ENCODE measurements around the gene TGFA.
"Not testable (repeated sequence)": the region's sequence is repeated elsewhere in the genome, so short reads cannot be mapped to it uniquely, and the experiment has no call there.

TGFA gene

GRCh38 chr2:70494293-70494886, 59.2 kb downstream of the TGFA start:
- no peak for DNase-seq

DNA sequence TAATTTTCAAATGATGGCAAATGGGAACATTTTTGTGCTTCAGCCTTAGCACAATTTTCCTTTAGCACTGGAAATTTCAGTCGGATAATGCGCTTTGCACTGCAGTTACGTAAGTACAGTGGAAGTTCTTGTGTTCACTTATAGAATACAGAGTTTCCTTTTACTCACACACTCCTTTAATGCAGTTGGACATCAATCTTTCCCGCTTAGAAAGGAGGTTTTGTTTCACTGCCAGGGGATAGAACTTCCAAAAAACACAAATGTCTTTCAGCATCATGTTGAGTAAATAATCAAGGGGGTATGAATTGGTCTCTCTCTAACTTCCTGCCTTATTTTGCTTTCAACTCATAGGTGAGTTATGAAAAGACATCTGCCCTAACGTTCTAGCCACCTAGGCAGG, 63.2 kb downstream of the TGFA start:
- DNase-seq = no peak

GRCh38 chr2:70489165-70489564, 64.5 kb downstream of the TGFA start:
- no peak for DNase-seq

GRCh38 chr2:70484086-70484485, 69.5 kb downstream of the TGFA start:
- no peak for DNase-seq

- DNase-seq = no peak
Measured at GRCh38 chr2:70482401-70482800, 71.2 kb downstream of the TGFA start.

GRCh38 chr2:70480468-70480867, 73.2 kb downstream of the TGFA start:
- DNase-seq = no peak

DNA sequence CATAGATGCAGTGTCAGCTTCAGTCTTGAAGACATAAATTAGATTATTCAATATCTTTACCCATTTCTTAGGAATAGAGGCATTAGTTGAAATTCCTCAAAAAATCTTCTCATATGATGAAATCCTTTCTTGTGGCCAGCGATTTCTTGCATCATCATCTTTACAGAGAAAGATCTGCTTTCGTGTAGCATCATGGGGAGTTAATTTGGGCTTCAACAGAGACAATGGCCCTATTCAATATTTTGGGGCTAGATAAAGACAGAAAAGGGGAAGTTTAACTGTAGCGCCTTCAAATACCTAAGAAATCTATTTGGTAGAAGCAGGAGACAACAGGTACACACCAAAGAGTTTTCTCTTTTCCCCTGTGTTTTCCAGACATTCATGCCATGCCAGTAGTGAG, 73.8 kb downstream of the TGFA start:
- no peak for DNase-seq

GRCh38 chr2:70477441-70477844, 76.2 kb downstream of the TGFA start:
- DNase-seq = no peak

DNA sequence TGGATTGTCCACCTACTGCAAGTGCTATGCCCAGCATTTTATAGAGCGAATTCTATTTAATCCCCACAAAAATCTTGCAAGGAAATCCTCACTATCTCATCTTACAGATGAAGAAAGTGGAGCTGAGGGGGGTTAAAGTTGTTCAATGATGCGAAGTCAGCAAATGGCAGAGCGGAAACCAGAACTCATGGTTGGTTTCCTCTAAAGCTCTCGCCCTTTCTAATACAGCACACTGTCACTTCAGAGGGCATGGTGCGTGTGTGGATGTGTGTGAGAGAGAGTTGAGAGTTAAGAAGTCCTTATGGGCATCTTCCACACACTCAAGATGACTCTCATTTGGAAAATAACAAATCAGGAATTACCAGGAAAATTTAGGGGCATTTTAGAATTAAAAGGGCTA, 78.4 kb downstream of the TGFA start:
- DNase-seq = no peak

DNA sequence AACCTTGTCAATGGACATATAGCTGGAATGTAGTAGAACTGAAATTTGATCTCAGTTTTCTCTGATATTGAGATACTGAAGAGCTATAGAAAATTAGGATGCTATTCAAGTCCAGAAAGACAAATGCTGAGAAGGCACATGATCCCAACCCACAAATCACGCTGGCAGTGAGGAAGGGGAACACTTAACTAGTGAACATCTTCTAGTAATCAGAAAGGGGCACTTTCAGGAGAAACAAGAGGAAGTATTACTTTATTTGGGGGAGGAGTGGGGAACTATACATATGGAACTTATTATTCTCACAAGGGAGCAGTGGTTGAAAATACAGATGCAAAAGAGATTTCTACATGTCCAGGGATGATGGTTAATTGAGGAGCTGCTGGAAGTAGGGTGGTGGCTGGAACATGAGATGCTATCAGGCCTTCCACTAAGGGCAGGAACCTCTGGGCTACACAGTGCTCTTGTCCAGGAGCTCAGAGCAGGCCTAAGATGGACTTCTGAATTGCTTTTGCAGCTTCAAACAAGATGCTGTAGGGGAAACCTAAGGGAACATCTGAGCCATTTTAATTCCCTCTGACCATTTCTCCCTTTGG, 79.3 kb downstream of the TGFA start:
- no peak for DNase-seq

DNA sequence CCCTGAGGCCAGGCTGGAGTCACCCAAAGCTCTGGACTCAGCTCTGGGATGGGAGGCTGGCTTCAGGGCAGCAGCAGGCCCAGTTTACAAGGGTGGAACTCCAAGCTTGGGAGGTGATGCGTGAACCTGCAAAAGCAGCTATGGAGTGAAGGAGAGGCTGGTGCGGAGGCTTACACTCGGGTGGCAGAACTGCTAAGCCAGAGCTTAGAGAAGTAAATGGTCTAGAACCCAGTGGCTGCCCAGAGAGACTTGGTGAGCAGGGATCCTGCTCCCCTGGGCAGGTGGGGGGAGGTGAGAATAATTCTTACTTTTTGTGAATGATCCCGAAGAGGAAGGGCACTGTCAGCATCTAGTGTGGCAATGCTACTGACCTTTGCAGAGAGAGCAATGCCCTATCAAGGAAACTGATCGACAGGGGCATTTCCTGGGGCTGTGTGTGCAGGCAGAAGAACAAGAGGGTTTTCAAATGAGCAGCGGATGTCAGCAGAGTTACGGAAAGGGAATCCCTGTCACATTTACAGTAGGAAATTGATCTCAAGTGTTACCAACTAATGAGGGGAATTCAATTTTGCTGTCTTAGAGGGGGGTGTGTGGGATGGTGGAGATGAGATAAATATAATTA, 80.4 kb downstream of the TGFA start:
- no peak for DNase-seq

- no peak for DNase-seq
Measured at GRCh38 chr2:70472221-70472890, 81.3 kb downstream of the TGFA start.

DNA sequence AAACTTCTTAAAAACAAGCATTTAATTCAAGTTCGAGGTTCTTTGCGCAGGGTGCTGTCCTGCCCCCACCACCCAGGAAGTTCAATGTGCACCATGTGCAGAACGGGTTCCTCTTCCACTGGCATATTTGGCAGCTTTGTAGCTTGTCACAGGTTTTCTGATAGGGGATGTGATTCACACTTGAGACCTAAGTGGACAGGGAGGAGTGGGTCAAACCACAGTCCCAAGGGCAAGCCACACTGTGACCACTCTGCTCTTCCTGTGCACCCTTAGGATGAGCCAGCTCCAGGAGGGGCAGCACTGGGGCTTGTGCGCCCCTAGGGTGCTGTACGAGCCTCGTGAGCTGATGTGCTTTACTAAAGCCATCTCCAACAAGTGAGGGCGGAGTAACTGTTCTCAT, 82.5 kb downstream of the TGFA start:
- no peak for DNase-seq

DNA sequence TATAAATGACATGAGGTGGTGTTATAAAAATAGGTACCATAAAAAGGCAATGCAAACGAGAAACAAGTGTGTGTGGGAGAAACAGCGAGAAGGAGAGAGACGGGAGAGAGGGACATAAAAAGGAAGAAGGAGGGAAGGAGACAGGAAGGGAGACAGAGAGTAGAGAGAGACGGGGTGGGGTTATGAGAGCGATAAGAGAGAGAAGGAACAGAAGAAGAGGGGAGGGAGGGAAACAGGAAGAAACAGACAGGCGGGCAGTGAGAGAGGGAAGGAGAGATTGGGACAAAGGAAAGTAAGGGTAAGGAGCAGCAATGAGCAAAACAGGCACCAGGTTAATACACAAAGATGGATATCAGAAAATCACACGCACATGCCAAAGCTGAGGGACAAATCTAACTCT, 83.7 kb downstream of the TGFA start:
- no peak for DNase-seq

GRCh38 chr2:70469435-70469834, 84.2 kb downstream of the TGFA start:
- no peak for DNase-seq

DNA sequence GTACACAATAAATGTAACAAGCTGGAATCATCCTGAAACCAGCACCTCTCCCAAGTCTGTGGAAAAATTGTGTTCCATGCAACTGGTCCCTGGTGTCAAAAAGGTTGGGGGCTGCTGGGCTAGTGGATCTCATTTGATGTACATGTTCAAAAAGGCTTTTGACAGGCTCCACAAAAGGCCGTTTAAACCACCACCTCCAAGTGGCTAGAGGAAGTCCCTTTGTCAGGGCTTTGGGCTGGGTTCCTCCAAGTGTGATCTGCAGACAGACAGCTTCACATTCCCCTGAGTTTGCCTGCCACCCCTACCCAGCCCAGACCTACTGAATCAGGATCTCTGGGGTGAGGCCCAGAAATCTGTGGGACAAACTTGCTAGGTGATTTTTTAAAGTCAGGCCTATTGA, 84.7 kb downstream of the TGFA start:
- no peak for DNase-seq

DNA sequence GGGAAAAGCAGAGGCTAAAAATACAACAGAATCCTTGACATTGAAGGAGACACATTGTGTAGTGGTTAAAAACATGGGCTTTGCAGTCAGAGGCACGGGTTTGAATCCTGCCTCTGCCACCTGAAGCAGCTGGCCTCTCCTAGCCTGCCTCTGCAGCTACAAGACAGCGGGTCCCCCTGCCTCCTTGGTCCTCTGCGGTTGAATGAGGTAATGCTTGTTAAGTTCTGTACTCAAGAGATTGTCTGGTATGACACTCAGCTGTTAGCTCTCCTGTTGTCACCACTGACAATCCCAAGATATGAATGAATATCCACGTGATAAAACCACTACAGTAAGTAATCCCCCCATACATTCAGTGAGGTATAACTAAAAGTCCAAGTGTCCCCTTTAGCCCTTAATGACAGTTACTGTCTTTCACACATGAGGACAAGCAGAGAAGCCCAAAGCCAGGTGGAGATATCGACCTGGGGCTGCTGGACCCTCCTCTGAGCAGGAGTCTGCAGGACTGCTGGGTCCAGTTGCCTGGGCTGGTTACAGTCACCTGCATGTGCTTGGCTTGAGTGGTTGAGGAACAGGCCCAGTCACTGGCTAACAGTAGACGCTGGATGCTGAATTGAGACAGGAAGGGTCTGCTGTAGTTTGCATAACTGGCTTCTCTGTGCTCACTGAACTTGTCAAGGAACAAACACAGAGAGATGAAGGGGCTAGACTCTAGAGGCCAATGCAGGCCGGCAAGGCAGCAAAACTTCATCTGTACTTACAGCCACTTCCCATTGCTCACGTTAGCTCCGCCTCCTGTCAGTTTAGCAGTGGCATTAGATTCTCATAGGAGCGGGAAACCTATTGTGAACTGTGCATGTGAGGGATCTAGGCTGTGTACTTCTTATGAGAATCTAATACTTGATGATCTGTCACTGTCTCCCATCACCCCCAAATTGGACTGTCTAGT, 85.5 kb downstream of the TGFA start:
- DNase-seq = no peak

- DNase-seq = no peak
Measured at GRCh38 chr2:70467237-70467636, 86.4 kb downstream of the TGFA start.

GRCh38 chr2:70466647-70467046, 87.0 kb downstream of the TGFA start:
- not testable (repeated sequence) for DNase-seq

DNA sequence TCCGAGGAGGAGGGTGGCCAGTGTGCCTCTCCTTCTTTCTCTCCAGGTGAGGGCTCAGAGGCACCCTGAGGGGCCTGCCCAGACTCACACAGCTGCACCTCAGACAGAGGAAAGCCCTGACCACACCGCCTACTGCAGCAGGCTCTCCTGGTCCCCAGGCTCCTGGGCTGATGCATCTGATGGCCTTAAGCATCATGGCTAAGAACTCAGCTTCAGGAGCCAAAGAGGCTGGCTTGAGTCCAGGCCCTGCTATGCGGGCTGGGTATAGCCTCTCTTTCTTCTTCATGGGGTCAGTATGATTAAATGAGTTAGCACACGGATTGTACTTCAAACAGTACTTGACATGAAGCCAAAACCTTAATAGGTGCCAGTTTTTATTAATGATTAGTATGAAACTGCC, 89.6 kb downstream of the TGFA start:
- no peak for DNase-seq

- no peak for DNase-seq
Measured at GRCh38 chr2:70463581-70463980, 90.0 kb downstream of the TGFA start.

DNA sequence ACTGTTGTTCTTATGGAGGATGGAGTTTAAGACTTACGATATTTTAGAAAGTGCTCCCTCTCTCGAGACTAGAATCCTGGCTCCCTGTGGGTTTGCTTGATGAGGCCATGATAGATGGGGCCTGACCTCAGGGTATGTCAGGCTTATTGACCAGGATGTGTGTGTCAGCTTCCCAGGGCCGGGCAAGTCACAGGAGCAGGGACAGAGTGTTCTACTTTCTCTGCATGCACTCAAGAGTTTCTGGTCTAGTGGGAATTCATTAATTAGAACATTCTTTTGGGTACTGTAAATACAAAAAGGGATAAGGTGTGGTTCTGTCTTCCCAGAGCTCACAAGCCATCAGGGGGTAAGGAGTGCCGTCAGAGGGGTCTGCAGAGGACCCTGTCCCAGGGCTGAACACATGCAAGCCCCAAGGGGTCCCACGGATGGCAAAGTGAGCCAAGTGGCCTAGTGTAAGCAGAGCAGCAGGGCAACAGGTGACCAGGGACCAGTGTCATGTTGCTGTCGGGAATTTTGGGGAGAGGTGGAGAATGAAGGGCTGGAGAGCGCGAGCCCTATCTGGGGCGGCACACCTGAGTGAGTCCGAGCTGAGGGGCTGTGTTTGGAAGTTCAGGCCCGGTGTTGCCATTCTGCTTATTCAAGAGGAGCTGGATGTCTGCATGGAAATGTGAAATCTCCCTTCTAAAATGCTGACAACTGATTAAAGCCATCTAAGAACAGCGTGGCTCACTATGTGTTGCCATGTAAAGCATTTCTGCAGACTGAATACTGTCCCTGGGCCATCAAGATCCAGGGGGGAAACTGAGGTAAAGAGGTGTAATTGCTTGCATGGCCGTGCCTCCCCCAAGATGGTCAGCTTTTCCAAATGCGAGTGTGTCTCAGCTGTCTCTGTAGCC, 91.4 kb downstream of the TGFA start:
- no peak for DNase-seq
